Osteocyte (in vitro differentiated cells): ENCODE results near the gene TBCK. TPM values are rescaled to one million over a fixed set of nuclear protein-coding genes. Genes with fewer than 3 reads are reported as not detected.

ENCODE experiments used
- DNase-seq: peaks from one replicate; pipeline ENCODE4 v3.0.0; 2021; ENCODE audit warnings: mixed read lengths; ENCODE audit not compliant: unreplicated experiment; ENCODE audit errors: extremely low spot score
- H3K27ac Mint-ChIP-seq: one replicate; pipeline ENCODE4 v1.8.0; 2021; ENCODE audit warnings: mild to moderate bottlenecking, mixed read lengths; ENCODE audit not compliant: unreplicated experiment
- H3K27me3 Mint-ChIP-seq: one replicate; pipeline ENCODE4 v1.8.0; 2021; ENCODE audit warnings: mixed read lengths; ENCODE audit not compliant: unreplicated experiment
- H3K36me3 Mint-ChIP-seq: one replicate; pipeline ENCODE4 v1.8.0; 2021; ENCODE audit warnings: mixed read lengths; ENCODE audit not compliant: unreplicated experiment
- H3K4me1 Mint-ChIP-seq: one replicate; pipeline ENCODE4 v1.8.0; 2021; ENCODE audit warnings: mixed read lengths; ENCODE audit not compliant: unreplicated experiment
- H3K4me3 Mint-ChIP-seq: one replicate; pipeline ENCODE4 v1.8.0; 2021; ENCODE audit warnings: mild to moderate bottlenecking, moderate library complexity, mixed read lengths; ENCODE audit not compliant: unreplicated experiment
- H3K9me3 Mint-ChIP-seq: one replicate; pipeline ENCODE4 v1.8.0; 2021; ENCODE audit warnings: mixed read lengths; ENCODE audit not compliant: unreplicated experiment
- total RNA-seq: library from RNA; stranded (reverse); gene quantifications from 2 replicates; pipeline ENCODE4 v1.2.1, GENCODE V29; 2021
- TF ChIP-seq, protein P1 (sequence below): fragments of 200-600 bp; sonication (generic); IDR thresholded peaks from 2 replicates; pipeline ENCODE4 v1.5.0; 2021; ENCODE audit warnings: antibody characterized with exemption, mild to moderate bottlenecking, moderate library complexity

Gene TBCK
- total RNA-seq, 1 donor from 2014 or later = 49.9 TPM

- Mint-ChIP-seq H3K4me1 (no peaks in the 10 kb centered on the region), H3K9me3 (peaks cover 3% of the 10 kb centered on the region), H3K27me3 (no peaks in the 10 kb centered on the region), H3K27ac (no peak overlapping the region), H3K36me3 (no peaks in the 10 kb centered on the region), H3K4me3 (no peak overlapping the region)
- TF ChIP-seq, protein P1, sequence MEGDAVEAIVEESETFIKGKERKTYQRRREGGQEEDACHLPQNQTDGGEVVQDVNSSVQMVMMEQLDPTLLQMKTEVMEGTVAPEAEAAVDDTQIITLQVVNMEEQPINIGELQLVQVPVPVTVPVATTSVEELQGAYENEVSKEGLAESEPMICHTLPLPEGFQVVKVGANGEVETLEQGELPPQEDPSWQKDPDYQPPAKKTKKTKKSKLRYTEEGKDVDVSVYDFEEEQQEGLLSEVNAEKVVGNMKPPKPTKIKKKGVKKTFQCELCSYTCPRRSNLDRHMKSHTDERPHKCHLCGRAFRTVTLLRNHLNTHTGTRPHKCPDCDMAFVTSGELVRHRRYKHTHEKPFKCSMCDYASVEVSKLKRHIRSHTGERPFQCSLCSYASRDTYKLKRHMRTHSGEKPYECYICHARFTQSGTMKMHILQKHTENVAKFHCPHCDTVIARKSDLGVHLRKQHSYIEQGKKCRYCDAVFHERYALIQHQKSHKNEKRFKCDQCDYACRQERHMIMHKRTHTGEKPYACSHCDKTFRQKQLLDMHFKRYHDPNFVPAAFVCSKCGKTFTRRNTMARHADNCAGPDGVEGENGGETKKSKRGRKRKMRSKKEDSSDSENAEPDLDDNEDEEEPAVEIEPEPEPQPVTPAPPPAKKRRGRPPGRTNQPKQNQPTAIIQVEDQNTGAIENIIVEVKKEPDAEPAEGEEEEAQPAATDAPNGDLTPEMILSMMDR = no peak
- DNase-seq = no peak
Observed at GRCh38 chr4:106036848-106037247, 279.2 kb downstream of the TBCK start.

DNA sequence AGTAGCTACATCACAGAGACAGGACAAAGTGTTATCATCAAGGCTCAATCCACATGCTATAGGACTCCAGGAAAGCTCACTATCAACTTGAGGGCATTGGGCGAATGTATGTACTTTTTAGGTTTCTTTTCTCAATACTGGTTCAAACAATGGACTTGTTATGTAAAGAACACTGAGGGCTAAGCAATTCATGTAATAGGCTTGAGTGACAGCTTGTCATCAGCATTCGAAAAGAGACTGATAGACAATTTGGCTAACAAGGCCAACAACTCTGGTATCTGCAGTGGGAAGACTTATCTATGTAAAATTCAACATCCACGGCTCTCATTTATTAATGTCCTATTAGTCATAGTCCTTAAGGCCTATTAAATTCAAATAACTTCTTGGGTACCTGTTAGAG lies 279.7 kb downstream of the TBCK start:
- Mint-ChIP-seq H3K36me3 (no peaks in the 10 kb centered on the region), H3K27ac (no peak overlapping the region), H3K27me3 (no peaks in the 10 kb centered on the region), H3K9me3 (peaks cover 8% of the 10 kb centered on the region), H3K4me1 (no peaks in the 10 kb centered on the region), H3K4me3 (no peak overlapping the region)
- no peak for DNase-seq
- TF ChIP-seq, protein P1 = no peak

DNA sequence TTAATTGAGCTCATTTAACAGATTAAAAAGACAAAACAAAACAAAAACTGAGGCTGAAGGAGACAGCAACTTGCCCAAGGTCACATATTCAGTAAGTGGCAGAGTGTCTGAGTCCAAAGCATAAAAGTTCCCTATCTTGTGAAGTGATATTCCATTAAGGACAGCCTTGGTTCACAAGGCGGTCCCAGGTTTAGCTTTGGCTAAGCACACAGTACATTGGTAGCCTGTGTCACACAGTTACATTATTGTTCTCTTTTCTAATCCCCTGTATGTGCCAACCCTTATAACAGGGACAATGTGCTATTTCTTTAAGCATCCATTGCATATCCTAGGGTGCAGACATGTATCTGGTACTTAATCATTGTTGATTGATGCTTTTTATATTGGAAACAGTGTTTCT lies 280.8 kb downstream of the TBCK start:
- Mint-ChIP-seq H3K27ac (no peak overlapping the region), H3K9me3 (peaks cover 19% of the 10 kb centered on the region), H3K27me3 (peaks cover 2% of the 10 kb centered on the region), H3K36me3 (no peaks in the 10 kb centered on the region), H3K4me1 (no peaks in the 10 kb centered on the region), H3K4me3 (no peak overlapping the region)
- TF ChIP-seq, protein P1 = no peak
- no peak for DNase-seq

DNA sequence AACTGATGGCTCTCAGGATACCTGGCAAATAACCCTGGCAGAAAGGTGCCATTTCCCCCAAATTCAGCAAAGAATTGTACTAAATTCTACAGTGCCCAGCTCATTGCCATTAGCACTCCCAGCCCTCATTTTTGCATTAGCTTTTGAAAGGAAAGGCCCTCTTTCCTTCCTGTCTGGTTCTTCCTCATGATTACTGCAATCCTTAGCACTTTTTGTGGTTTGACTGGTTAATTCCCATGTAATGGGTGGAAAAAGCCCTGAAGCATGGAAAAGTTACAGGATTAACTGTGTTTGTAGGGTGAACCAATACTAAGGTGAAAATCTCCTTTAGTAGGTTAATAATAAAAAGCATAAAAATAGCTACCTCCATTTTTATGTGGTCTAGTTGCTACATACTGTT lies 281.3 kb downstream of the TBCK start:
- Mint-ChIP-seq H3K27ac (no peak overlapping the region), H3K4me1 (no peaks in the 10 kb centered on the region)

GRCh38 chr4:106034220-106034619 lies 281.8 kb downstream of the TBCK start:
- peaks cover 22% of the 10 kb centered on the region for H3K9me3 Mint-ChIP-seq
- no peaks in the 10 kb centered on the region for H3K4me1 Mint-ChIP-seq
- H3K4me3 Mint-ChIP-seq = no peak overlapping the region
- H3K27ac Mint-ChIP-seq = no peak overlapping the region
- no peak for DNase-seq
- TF ChIP-seq, protein P1 = no peak
- no peaks in the 10 kb centered on the region for H3K36me3 Mint-ChIP-seq
- H3K27me3 Mint-ChIP-seq = peaks cover 3% of the 10 kb centered on the region

More for the DNA sequence above, 281.3 kb downstream of the TBCK start:
- H3K4me3 Mint-ChIP-seq = no peak overlapping the region
- H3K36me3 Mint-ChIP-seq = no peaks in the 10 kb centered on the region
- H3K27me3 Mint-ChIP-seq = peaks cover 3% of the 10 kb centered on the region
- DNase-seq = no peak
- TF ChIP-seq, protein P1 = no peak
- H3K9me3 Mint-ChIP-seq = peaks cover 22% of the 10 kb centered on the region
